ENCODE measurements around the gene SPEF2. TPM values are rescaled to one million over a fixed set of nuclear protein-coding genes. Genes with fewer than 3 reads are reported as not detected.

Gene SPEF2
- polyA plus RNA-seq, 1 experiment: 4.0 TPM

DNA sequence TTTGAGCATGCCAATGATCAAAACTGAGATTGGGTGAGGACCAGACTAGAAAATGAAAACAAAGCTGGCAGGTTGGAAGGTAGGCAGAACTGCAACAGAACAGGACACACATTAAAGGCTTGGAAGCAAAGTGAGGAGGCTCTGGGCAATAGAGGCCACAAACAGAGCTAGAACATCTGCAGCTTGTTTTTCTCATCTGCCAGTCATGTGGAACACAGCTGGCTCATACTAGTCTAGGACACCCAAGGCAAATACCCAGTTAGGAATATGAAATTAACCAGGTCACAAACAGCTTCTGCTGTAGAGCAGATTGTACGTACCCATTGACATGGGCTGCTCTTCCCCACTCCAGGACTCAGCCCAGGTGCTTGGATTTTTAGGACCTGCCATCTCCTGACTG is 61.7 kb downstream of the SPEF2 start:
- DNase-seq (ENCODE audit: low read depth): no peak
- POLR2A ChIA-PET: no interaction called here
- CTCF ChIA-PET: interaction anchor here (1.1 kb wide), 1 partner anchor 28 kb away, joined by 5 read pairs; no protein-coding TSS in a partner anchor
- 0 out of 2 replicates have a peak, but pooled peaks cover 1% of the 10 kb centered on the region for H3K36me3 ChIP-seq (ENCODE audit: control insufficient read depth, insufficient read depth, low read length)
- no peaks in the 10 kb centered on the region for H3K27me3 ChIP-seq (ENCODE audit: control insufficient read depth, insufficient read depth, low read length)
- TF ChIP-seq, protein P1, sequence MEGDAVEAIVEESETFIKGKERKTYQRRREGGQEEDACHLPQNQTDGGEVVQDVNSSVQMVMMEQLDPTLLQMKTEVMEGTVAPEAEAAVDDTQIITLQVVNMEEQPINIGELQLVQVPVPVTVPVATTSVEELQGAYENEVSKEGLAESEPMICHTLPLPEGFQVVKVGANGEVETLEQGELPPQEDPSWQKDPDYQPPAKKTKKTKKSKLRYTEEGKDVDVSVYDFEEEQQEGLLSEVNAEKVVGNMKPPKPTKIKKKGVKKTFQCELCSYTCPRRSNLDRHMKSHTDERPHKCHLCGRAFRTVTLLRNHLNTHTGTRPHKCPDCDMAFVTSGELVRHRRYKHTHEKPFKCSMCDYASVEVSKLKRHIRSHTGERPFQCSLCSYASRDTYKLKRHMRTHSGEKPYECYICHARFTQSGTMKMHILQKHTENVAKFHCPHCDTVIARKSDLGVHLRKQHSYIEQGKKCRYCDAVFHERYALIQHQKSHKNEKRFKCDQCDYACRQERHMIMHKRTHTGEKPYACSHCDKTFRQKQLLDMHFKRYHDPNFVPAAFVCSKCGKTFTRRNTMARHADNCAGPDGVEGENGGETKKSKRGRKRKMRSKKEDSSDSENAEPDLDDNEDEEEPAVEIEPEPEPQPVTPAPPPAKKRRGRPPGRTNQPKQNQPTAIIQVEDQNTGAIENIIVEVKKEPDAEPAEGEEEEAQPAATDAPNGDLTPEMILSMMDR (IDR thresholded peaks at IDR 0.05; ENCODE audit: insufficient read depth, low read depth, low read length): no peak
- no peak overlapping the region for H3K4me3 ChIP-seq (ENCODE audit: low read depth, low read length)

DNA sequence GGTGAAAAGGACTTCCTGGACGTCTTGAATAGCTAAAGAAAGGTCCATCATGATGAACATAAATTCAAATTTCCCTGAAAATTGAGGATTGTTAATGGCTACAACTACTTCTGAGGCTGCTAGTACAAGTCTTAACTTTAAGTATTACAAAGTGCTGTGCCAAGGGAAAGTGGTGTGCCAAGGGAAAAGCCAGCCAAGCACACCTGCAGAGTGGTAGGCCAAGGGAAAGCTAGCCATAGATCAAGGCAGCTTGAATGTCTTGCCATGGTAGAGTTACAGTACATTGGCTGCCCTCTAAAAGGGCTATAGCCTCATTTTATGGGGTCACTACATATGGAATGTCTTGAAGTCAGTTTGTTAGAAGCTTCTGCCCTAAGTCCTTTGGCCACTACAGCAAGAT is 64.2 kb downstream of the SPEF2 start:
- TF ChIP-seq, protein P1 (IDR thresholded peaks at IDR 0.05; ENCODE audit: insufficient read depth, low read depth, low read length): no peak
- CTCF ChIA-PET: no interaction called here
- POLR2A ChIA-PET: no interaction called here
- Histone ChIP-seq H3K4me3 (ENCODE audit: low read depth, low read length) (no peak overlapping the region), H3K27me3 (ENCODE audit: control insufficient read depth, insufficient read depth, low read length) (no peaks in the 10 kb centered on the region), H3K36me3 (ENCODE audit: control insufficient read depth, insufficient read depth, low read length) (no peaks in the 10 kb centered on the region)
- DNase-seq (ENCODE audit: low read depth): no peak

DNA sequence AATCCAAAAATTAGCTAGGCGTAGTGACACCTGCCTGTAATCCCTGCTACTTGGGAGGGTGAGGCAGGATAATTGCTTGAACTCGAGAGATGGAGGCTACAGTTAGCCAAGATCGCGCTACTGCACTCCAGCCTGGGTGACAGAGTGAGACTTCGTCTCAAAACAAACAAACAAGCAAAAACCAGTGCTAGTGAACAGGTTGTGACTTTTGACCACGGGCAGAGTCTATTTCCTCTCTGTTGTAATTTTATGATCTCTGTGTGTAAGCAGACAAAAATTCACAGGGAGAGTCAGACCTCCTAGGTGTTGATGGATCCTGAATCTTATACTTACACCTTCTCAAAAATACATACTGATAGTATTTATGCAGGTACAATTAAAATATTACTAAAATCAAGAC is 65.8 kb downstream of the SPEF2 start:
- no peaks in the 10 kb centered on the region for H3K36me3 ChIP-seq (ENCODE audit: control insufficient read depth, insufficient read depth, low read length)
- ChIA-PET CTCF (interaction anchor here (1.0 kb wide), 1 partner anchor 9 kb away, joined by 3 read pairs; no protein-coding TSS in a partner anchor), POLR2A (no interaction called here)
- no peak overlapping the region for H3K4me3 ChIP-seq (ENCODE audit: low read depth, low read length)
- TF ChIP-seq, protein P1 (IDR thresholded peaks at IDR 0.05; ENCODE audit: insufficient read depth, low read depth, low read length): no peak
- no peak for DNase-seq (ENCODE audit: low read depth)
- H3K27me3 ChIP-seq (ENCODE audit: control insufficient read depth, insufficient read depth, low read length): no peaks in the 10 kb centered on the region

DNA sequence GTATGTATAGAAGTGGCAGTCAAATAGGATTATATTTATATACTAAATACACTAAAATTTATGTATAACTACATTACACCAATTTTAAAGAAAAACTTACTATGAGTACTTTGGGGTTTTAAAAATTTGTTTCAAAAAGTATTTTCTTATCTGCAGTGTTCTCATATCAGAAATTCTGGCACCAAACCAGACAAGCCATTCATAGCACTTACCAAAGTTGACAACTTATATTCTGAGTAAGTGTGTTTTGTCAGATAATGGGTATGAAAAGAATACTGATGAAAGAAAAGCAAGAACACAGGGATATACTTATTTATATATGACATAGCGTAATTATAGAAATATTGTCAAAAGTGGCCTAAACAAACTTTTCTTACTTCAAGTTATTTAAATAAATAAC is 67.5 kb downstream of the SPEF2 start:
- no peak overlapping the region for H3K4me3 ChIP-seq (ENCODE audit: low read depth, low read length)

DNA sequence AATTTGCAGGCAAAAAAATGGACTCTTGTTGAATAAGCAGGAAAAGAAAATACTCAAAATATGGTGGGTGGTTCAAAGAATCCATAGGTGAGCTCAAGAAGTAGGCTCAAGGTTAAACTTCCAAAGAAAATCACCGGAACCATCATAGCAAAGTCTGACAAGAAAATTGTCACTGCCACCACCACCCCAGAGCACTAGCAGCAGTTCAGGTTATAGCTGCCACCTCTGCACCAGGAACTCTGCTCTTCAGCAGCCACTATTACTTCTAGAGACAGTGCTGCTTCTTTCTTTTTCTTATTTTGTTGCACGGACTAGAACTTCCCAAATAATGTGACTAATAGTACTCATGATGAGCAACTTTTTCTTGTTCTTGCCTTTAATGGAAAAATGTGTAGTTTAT is 70.3 kb downstream of the SPEF2 start:
- Histone ChIP-seq H3K36me3 (ENCODE audit: control insufficient read depth, insufficient read depth, low read length) (no peaks in the 10 kb centered on the region), H3K27me3 (ENCODE audit: control insufficient read depth, insufficient read depth, low read length) (no peaks in the 10 kb centered on the region), H3K4me3 (ENCODE audit: low read depth, low read length) (no peak overlapping the region)
- ChIA-PET CTCF (no interaction called here), POLR2A (no interaction called here)
- no peak for DNase-seq (ENCODE audit: low read depth)
- TF ChIP-seq, protein P1 (IDR thresholded peaks at IDR 0.05; ENCODE audit: insufficient read depth, low read depth, low read length): no peak

More for the DNA sequence above, 67.5 kb downstream of the SPEF2 start:
- no peaks in the 10 kb centered on the region for H3K27me3 ChIP-seq (ENCODE audit: control insufficient read depth, insufficient read depth, low read length)
- no peak for DNase-seq (ENCODE audit: low read depth)
- ChIA-PET POLR2A (no interaction called here), CTCF (no interaction called here)
- TF ChIP-seq, protein P1 (IDR thresholded peaks at IDR 0.05; ENCODE audit: insufficient read depth, low read depth, low read length): no peak
- no peaks in the 10 kb centered on the region for H3K36me3 ChIP-seq (ENCODE audit: control insufficient read depth, insufficient read depth, low read length)

Measured in BJ (cell line).